HepG2 (cell line): ENCODE measurements around the gene MYBPC2.

Experiments used
- HNF1B ChIP-seq: sonication (generic); formaldehyde crosslinking; IDR thresholded peaks from 2 replicates; pipeline ENCODE4 v1.5.1; 2020; ENCODE audit warnings: mild to moderate bottlenecking, moderate library complexity, missing genetic modification reagents
- POLR2G ChIP-seq: fragments of 200-400 bp; formaldehyde crosslinking; IDR thresholded peaks from 2 replicates; pipeline ENCODE4 v1.6.1; 2018; ENCODE audit warnings: mild to moderate bottlenecking, low read depth, low read length, moderate library complexity
- TCF7L2 ChIP-seq: IDR thresholded peaks from 2 replicates; pipeline ENCODE4 v1.6.1; 2011; ENCODE audit warnings: mild to moderate bottlenecking, low read depth, low read length, moderate library complexity
- TEF ChIP-seq: sonication (generic); formaldehyde crosslinking; IDR thresholded peaks from 2 replicates; pipeline ENCODE4 v1.5.0; 2020; ENCODE audit warnings: missing genetic modification reagents
- ZNF883 ChIP-seq: sonication (generic); formaldehyde crosslinking; IDR thresholded peaks from 2 replicates; pipeline ENCODE4 v1.5.1; 2020; ENCODE audit warnings: mild to moderate bottlenecking, missing genetic modification reagents; ENCODE audit errors: not compliant biosample characterization
- ZZZ3 ChIP-seq: sonication (generic); formaldehyde crosslinking; IDR thresholded peaks from 2 replicates; pipeline ENCODE4 v1.4.0; 2020; ENCODE audit warnings: missing genetic modification reagents, mild to moderate bottlenecking, borderline replicate concordance

GRCh38 chr19:50506700-50507099 is 74.0 kb downstream of the MYBPC2 start:
- TF ChIP-seq TCF7L2 (no peak), ZNF883 (CRISPR knock-in tag) (no peak), POLR2G (no peak), HNF1B (CRISPR knock-in tag) (no peak), ZZZ3 (CRISPR knock-in tag) (no peak), TEF (CRISPR knock-in tag) (no peak)
